COR-L47 (cell line): ENCODE data around the gene RPL10.
A peak's percentile ranks its signal among the peaks of the same experiment; 100 is the strongest.

ENCODE experiments used
- DNase-seq: peaks from one replicate; lab custom pipeline; 2025; lab: John Stamatoyannopoulos, UW

Gene RPL10

GRCh38 chrX:154362085-154362742 is 36.0 kb upstream of the RPL10 start:
- no peak for DNase-seq

DNA sequence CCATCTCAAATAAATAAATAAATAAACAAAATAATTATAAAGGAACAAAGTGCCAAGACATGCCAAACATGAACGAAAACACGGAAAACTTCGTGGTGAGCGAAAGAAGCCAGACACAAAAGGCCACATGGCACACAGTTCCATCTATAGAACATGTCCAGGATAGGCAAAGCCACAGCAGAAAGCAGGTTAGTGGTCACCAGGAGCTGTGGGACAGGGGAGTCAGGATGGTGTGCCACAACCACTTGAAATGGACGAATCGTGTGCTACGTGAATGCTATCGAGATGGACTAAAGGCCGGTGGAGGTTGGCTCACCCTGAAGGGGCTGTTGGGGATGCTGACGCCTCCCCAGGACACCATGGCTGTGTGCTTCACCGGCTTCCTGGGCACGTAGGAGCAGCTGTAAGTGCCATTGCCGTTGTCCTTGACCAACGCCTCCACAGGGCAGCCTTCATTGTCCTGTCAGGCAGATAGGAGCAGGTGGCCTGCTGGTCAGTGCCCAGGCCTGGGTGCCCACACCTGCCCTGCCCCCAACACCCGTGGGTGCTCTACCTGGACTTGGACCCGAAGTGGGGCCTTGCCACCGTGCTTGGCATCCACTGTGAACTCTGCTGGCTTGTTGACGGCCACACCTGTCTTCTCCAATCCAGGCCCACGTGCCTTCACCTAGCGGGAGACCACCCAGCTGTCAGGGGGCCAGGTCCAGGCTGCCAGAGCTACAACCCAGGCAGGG is 34.3 kb upstream of the RPL10 start:
- DNase-seq = no peak

- DNase-seq = no peak
Measured at GRCh38 chrX:154365052-154365600, 33.1 kb upstream of the RPL10 start.

DNA sequence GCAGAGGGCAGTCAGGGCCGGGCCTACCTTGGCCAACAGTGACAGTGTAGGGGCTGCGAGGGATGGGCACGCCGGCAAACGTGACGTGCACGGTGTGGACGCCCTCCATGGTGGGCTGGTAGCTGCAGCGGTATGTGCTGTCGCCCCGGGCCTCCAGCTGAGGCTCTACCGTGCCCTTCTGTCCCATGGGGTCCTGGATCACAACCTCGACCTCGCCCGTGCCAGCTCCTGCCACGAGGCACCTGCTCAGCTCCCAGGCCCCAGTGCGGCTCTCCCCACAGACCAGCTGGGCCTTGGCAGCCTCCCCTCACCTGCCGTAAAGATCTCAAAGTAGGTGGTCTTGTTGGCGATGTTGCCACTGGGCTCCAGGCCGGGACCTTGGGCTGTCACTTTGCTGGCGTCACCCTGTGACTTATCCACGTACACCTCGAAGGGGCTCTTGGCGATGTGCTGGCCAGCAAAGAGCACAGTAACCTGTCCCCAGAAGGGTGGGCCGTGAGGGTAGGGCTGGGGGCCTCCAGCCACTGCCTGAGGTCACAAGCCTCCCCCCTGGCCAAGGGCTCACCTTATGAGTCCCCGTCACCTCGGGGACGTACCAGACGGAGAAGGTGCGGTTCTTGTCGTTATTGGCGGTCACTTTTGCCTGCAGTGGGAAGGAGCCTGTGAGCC is 32.0 kb upstream of the RPL10 start:
- DNase-seq = no peak

GRCh38 chrX:154366666-154367055 is 31.5 kb upstream of the RPL10 start:
- DNase-seq = no peak

GRCh38 chrX:154367474-154368308 is 30.5 kb upstream of the RPL10 start:
- no peak for DNase-seq

DNA sequence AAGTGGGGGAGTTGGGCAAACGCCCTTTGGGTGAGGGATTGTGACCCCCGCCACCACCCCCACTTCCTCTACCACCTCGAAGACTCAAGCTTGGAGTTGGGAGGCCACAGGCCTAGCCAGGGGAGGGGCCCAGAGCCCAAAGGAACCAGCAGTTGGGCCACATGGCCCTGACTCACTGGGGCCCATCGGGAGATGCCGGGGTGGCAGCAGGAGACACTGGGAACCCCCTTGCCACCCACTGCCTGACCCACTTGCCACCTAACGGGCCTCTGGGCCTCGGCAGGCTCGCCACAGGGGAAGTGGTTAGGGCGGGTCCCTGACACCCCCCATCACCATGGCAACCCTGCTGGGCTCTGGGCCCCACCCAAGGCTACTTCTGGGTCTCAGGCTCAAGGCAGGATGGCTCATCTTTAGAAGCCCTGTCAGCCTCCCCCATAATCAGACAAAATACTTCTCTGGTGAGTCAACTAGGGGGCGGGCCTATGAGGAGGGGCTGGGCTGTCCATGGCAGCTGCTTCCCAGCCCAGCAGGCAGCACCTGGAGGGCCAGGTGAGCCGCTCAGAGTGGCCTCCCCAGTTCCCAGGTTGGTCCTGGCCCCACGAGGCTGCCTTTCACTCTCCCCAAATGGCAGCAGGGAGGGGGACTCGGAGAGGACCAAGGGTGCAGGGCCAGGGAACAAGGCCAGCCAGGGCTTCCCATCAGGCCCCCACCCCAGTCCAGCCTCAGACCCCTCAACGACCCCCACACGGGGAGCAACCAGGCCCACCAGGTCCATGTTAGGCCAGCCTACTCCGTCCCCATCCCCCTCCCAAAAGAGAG is 29.3 kb upstream of the RPL10 start:
- DNase-seq = peak; percentile 34

DNA sequence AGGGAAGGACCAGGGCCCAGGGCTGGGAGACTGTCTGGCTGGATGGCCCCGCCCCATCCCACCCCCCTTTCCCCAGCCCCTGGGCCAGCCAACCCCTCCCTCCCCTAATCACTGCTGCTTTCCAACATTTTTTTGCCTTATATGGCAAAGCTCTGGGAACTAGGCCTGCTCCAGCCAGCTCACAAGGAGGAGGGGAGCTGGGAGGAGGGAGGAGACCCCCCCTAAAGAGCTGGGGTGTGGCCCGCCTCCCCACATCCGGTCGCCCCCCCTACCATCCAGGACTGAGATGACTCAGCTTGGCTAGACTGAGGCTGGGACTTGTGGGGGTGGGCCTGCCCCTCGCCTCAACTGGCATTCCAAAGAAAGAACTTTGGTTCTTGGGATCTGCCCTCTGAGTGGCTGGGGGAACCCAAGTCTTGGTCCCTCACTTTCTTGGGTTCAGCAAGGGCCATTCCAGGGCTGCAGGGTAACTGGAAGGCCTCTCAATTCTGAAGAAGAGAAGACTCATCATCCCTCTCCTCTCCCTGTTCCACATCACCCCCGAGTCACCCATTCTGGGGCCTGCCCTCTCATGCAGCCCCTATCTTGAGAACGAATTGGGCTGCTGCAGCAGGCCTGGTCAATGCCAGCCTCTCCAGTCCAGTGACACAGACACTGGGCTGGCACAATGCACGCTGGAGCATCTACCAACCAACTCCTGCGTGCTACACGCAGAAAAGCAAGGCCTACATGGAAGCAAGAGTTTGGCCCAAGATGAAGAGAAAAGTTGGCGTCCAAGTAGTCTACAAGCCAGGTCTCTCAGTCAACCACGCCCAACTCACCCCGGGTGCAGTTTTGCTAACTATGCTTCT is 28.5 kb upstream of the RPL10 start:
- peak; percentile 62 for DNase-seq

DNA sequence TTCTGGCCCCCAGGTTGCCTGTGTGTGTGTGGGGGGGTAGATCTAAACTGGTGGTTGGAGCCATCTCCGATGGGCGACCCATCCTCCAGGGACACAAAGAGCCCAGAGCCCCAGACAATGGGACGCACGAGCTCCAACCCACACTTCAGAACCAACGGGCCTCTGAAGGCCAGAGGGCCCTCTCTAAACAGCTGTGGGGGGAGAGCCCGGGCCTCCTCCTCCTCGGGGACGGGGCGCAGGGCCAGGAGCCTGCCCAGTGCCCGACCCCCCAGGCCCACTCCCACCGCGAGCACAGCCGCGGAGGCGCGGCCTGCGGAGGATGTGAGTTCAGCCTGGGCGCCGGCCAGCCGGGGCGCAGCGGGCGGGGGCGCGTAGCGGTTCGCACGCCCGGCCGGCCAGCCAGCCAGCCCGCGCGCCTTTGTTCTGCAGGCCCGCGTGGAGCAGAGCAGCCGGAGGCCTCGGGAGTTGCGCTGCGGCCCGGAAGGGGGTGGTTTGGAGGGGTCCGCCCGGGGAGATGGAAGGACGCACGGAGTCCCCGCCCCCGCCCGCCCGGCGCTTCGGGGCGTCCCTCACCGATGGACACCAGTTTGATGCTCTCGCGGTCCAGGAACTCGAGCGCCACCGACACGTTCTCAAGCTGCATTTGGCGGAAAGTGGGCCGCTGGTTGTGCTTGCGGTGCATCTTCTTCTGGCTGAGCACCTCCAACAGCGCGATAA is 27.7 kb upstream of the RPL10 start:
- no peak for DNase-seq

GRCh38 chrX:154371017-154371788 is 27.0 kb upstream of the RPL10 start:
- peak; percentile 71 for DNase-seq

- DNase-seq = no peak
Measured at GRCh38 chrX:154371789-154372300, 26.3 kb upstream of the RPL10 start.

DNA sequence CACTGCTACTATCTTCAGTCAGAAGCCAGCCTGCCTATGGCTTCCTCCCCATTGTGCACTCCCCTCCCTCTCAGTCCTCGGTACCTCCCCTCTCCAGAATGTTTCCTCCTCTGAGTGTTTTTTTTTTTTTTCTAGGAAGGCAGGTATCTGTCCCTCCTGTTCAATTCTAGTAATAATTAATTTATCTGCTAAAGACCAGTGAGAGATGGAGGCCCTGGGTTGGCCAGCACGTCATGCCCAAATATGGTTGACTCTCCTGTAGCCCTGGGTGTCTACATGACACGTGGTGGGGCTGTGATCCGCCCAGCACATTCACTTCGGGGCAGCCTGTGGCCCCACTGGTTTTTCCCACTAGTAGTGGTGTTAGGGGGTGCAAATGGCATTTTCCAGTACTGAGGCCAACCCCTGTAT is 25.6 kb upstream of the RPL10 start:
- DNase-seq = no peak

GRCh38 chrX:154373340-154374306 is 24.6 kb upstream of the RPL10 start:
- DNase-seq = peak; percentile 42

DNA sequence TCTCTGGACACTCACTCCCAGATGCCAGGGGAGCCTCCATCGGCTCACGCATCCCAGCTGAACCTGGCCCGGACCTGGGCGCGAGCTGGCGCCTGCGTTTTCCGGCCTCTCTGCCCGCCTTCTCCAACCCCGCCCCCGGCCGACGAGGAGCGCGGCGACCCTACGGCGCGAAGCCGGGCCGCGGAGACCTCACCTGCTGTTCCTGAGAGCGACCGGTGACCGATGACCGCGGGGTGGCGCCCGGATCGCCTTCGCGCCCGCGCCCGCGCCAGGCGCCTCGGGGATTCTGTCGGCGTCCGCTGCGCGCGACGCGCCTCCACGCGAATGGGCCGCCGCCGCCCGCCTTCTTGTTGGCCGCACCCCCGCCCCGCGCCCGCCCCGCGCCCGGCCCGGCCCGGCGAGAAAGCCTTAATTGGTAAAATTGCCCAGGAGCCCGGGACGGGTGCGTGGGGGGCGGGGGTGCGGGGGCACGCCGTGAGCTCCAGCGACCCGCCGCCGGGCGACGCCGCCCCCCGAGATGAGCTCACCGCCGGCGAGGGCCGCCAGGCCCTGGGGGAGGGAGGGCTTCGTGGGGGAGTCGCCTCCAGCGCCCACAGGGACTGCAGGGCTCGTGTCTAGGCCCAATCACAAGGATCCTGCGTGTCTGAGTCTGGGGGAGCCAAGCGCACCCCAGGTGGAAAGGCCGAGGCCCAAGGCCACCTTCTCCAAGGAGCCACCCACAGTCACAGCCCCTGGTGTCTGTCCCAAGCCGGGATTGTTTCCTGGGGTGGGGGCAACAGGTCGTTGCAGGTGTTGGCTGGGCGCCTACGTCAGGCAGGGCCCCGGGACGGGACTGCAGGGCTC is 23.6 kb upstream of the RPL10 start, which contains the start of gene FLNA:
Gene FLNA (minus strand): TSS at position 322 of the 843 bp plus-strand sequence. CDS start 3,389 bp downstream, outside the sequence.
- DNase-seq = no peak

DNA sequence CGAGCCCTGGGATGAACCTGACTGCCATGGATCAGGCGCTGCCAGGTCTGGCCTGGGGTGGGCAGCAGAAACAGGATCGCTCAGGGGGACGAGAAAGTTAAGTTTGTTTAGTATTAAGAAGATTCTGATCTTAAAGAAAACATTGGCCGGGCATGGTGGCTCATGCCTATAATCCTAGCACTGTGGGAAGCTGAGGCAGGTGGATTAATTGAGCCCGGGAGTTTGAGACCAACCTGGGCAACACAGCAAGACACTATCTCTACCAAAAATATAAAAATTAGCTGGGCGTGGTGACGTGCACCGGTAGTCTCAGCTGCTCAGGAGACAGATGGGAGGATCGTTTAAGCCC is 23.0 kb upstream of the RPL10 start:
- DNase-seq = no peak

DNA sequence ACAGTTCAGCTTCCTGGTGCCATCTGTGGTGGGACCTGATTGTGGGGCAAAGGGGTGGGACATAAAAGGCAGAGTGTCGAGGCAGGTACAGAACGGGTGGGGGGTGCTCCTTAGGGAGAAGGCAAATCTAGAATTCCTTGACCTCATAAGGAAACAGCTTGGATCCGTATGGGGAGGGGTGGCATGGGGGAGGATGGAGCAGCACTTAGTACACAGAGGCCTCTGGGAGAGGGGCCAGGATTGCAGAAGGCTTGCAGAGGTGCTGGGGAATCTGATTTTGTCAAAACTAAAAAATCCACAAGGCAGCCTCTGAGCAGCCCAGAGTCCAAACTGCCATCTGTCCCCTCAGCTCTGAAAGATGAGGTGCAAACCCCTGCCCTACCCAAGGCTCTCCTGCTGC is 21.4 kb upstream of the RPL10 start:
- DNase-seq = no peak
